GM21529 (cell line): ENCODE data around the gene AK6.
"Not testable (repeated sequence)": the region's sequence is repeated elsewhere in the genome, so short reads cannot be mapped to it uniquely, and the experiment has no call there.

ENCODE experiments used
- ATAC-seq: cut with Tn5 transposase; IDR thresholded peaks from one replicate; pipeline ENCODE4 v1.9.1; 2021; ENCODE audit not compliant: unreplicated experiment

The AK6 gene

DNA sequence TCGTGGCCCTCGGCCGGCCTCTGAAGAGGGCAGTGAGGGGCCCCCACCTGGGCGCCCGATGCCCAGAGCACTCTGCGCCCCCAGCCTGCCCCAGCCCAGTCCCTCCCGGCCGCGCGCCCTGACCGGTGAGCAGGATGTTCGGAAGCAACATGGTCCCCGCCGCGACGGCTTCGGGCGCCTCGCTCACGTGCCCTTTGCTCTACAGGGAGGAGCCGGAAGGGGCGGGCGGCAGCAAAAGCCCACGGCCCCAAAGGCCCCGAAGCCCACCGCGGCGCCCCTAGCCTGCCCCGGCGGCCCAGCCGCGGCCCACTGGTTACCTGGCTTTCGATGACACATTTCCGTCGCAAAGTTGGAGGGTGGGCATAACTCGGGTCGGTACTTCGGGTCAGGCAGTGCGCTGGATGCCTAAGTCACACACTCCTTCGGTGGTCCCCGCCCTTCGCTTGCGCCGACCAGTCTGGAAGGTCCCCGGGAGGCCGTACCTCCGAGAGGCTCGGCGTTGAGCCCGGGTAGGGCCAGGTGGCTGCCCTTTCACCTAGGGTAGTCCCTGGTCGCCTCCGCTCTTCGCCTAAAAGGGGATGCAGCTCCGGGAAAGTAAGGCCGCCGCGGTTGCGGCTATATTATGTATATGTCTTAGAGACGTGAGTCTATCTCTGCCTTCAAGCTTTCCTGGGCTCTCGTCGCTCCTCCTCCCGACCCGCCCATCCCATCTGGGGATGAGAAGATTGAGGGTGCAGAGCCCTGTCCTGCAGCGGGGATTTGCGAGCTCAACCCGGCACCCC lies at the start of gene AK6, which contains the start of the genes RAD17 and TAF9:
Gene AK6, minus strand, starts transcription at position 181 of the 782 bp plus-strand sequence. Its CDS starts 30 bp downstream, at position 151.
Gene RAD17, plus strand, starts transcription at position 479 of the 782 bp plus-strand sequence. CDS start 2,391 bp downstream, outside the sequence.
Gene TAF9, minus strand, starts transcription at position 181 of the 782 bp plus-strand sequence. CDS start 3,783 bp downstream, outside the sequence.
- ATAC-seq: peak; percentile 92

DNA sequence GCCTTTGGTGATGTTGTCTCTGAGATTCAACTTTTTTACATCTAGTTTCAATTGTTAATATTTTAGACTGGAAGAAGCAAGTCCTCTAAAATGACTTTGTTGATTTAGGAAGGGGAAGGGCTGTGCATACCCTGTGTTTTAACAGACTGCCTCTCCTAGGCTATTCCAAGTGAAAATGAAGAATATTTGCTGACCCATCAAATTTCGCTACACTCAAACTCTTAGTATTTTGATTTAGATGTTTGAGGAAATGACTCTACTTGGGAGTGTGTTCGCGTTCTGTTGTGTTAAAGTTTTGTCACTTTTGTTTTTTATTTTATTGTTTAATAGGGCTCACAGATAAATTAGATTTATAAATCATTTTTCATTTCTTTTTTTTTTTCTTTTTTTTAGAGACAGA lies 49.2 kb upstream of the AK6 start:
- ATAC-seq: no peak

DNA sequence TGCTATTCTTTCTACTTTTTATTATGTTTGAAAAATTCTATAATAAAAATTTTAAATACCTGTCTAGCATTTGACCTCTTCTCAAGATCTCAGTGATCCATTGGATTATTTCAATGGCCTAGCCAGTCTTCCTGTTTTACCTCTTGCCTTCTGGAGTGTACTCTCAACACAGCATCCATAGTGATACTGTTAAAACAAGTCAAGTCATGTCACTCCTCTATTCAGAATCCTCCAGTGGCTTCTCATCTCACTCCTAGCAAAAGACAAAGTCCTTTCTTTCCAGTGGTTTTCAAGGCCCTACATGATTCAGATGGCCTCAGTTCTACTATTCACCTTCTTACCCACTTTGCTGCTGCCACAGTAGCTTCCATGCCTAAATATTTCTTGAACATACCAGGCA lies 47.4 kb upstream of the AK6 start:
- ATAC-seq: no peak

DNA sequence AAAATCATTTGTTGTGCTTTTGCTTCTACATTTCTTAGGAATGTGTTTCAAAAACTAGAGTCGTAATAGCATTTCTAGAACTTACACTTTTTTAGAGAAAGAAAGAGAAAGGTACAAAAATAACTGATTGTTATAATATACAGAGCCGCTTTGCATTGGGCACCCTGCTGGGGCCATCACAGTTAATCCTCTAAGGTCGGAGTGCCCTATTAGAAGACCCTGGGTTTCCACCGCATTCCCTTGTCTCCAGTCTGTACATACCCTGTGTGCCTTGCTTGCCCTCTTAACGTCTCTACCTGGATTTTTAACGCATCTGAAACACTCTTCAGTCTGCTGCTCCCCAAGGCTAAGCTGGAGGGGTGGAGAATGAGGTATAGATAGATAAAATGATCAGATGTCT lies 46.9 kb upstream of the AK6 start:
- no peak for ATAC-seq

DNA sequence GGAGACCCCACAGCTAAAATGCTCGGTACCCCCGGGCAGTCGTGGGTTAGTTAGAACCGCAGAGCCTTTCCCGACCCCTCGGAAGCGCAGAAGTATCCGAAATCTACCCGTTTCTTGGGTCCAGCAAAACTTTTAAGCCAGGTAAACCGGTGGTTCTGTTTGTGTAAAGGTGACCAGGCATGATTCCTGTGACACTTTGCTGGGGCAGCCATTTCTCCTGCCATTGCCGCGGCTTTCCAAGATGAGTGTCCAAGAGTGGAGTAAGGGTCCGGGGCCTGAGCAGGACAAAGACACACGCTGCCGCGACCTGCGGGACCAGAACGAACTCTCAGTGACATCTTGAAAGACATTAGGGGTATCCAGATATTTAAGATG lies 46.3 kb upstream of the AK6 start:
- ATAC-seq: no peak

DNA sequence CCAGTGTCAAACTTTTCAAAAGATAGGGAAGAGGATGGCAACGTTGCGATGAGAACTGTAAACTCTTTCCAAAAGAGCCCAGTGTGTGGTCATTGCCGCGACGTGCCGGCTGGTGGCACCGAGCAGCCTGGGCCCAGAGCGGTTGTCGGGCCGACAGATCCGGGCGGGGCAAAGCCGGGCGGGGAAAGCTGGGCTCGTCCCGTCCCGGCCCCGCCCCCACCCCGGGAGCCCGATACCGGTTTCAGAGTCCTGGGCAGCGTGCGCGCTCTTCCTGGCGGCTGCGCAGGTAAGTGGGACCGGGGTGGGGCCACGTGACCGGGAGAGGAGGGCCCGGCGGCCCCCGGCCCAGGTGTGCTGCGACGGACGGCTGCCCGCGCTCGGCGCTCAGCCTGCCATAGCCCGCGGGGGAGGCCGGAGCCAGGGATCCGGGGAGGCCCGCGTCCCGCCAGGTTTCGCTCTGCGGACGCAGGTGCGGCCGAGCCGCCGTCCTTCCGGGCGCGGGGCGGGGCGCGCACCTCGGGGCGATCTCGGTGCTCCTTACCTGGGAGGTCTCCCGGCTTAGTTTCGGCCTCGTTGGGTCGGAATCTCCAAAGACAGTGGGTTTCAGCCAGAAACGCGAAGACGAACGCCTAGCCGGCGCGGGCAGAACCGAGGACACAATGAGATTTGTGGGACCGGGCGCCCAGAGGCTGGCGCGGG lies 45.7 kb upstream of the AK6 start, which contains the start of gene MARVELD2:
Gene MARVELD2, plus strand, starts transcription at position 232 of the 699 bp plus-strand sequence. CDS start 4,270 bp downstream, outside the sequence.
- peak; percentile 71 for ATAC-seq

DNA sequence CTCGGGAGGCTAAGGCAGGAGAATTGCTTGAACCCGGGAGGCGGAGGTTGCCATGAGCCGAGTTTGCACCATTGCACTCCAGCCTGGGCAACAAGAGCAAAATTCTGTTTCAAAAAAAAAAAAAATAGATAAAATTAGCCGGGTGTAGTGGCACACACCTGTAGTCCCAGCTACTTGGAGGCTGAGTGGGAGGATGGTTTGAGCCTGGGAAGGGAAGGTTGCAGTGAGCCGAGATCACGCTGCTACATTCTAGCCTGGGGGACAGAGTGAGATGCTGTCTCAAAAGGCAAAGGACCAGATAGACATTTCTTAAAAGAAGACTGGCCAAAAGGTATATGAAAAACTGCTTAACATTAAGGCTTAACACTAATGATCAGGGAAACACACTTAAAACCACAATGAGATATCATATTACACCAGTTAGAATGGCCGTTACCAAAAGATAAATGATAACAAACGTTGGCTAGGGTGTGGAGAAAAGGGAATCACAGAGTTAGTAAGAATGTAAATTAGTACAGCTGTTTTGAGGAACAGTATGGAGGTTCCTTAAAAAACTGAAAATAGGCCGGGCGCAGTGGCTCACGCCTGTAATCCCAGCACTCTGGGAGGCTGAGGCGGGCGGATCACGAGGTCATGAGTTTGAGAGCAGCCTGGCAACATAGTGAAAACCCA lies 35.5 kb upstream of the AK6 start:
- no peak for ATAC-seq

DNA sequence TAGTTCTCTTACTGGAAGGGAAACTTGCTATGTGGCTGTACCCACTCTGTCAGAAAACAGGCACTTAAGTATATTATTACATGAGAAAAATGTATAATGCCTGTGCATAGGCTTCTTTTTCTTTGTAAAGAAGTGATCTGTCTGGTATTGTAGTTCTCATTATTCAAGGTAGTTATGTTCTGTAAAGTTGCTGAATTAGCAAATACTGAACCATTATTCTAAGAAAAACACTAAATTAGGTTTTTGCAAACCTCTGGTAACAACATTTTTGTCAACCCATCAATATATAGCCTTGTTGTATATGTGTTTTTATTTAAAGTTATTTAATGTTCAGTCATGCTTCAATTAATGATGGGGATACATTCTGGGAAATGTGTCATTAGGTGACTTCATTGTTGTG lies 9.1 kb upstream of the AK6 start:
- ATAC-seq: no peak

DNA sequence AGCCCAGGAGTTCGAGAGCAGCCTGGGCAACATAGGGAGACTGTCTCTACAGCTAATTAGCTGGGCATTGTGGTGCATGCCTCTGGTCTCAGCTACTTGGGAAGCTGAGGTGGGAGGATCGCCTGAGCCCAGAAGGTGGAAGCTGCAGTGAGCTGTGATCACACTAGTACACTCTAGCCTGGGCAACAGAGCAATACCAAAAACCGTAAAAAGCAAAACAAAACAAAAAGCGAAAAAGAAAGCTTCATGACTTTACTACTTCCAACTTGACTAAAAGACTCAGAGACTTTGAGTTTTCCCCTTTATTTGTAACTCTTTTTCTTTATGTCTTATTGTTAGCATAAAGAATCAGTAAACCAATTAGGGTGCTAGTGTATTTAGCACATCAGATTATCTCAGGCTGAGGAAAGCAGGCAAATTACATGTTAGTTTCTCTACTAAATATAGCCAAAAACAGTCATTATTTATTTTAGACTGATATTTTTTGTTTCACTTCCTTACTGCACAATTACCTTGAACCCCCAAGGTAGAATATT lies 5.7 kb upstream of the AK6 start:
- peak; percentile 73 for ATAC-seq

DNA sequence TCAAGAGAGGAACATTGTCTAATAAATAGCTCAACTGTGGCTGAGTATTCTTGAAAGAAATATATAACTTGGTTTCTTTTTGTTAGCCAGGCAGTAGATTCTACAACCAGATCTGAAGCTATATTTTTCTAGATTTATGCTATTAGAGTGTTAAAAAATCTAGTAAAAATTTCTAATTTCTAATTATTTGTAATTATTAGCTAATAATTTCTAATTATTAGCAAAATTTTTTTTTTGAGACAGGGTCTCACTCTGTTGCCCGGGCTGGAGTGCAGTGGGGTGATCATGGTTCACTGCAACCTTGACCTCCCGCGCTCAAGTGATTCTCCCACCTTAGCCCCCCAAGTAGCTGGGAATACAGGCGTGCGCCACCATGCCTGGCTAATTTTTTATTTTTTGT lies 3.1 kb upstream of the AK6 start:
- ATAC-seq: no peak

DNA sequence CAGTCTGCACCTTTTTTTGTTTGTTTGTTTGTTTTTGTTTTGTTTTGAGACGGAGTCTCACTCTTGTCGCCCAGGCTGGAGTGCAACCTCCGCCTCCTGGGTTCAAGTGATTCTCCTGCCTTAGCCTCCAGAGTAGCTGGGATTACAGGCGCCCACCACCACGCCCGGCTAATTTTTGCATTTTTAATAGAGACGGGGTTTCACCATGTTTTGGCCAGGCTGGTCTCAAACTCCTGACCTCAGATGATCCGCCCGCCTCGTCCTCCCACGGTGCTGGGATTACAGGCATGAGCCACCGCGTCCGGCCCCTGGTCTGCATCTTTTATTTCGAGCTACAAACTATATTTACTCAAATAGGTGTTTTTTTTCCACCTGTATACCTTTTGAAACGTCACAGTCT lies 1.0 kb upstream of the AK6 start:
- ATAC-seq: not testable (repeated sequence)

DNA sequence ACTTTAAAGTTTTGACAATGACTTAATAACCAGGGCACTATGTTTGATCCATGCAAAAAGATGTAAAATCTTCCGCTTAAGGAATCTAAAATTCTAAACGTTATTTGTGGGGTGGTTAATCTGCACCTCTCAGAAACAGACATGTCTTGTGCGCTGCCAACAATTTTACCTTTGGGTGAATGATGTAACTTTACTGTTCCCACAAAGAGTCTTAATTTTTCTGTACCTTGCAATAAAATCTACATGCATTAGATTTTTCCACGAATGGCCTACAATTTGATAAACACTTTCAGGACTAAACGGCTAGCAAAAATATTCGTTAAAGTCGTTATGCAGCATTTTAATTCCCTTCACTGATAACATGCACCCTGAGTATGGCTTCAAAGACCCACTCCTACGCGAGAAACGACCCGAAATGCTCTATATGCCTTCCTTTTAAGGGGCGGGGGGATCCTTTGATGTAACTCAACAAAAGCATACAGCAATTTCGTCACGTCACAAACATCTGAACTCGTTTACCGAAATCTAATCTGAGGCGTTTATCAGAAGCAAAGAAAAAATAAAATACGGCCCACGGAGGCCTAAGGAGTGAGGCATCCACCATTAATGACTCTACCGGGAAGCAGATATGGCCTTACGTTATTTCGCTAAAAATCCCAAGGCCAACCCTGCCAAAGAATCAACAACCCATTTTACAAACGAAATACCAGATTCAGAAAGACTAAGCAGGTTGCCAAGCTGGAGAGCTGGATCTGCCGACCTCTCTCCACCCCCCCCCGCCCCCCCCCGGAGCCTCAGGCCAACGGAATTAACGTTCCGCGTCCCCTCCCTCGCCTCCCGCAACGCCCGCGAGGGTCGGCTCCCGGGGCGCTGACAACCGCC lies 621 bp downstream of the AK6 start:
- peak; percentile 25 for ATAC-seq

DNA sequence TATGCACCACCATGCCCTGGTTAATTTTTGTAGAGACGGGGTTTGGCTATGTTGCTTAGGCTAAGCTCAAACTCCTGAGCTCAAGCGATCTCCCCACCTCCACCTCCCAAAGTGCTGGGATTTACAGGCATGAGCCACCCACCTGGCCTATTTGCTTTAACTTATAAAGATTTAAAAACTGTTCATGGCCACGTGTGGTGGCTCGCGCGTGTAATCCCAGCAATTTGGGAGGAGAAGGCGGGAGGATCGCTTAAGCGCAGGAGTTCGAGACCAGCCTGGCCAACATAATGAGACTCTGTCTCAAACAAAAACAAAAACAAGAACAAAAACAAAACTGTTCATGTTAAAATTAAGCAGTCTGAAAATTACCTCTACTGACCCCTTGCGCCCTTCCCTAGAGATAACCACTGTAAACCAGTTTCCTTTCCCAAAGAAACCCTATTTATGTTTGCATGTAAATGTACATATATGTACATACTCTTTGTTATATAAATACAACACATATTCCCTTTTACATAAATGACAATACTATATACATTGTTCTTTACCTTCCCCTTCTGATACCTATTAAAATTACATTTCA lies 1.5 kb downstream of the AK6 start:
- ATAC-seq: no peak

DNA sequence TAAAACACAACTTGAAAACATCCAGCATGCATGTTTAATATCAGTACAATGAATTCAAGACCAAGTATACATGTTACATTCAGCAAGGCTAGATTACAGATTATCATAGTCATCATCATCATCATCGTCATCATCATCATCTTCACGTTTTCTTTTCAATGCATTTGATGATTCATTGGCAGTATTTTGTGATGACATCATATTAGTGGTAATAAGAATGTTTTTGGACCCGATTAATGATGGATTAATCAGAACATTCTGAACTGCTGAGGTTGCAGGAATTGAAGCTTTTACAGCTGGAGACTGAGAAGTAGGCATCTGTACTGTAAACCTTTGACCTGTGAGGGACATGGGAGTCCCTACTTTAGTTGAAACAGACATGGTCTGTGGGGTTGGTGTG lies 4.5 kb downstream of the AK6 start:
- ATAC-seq: no peak

DNA sequence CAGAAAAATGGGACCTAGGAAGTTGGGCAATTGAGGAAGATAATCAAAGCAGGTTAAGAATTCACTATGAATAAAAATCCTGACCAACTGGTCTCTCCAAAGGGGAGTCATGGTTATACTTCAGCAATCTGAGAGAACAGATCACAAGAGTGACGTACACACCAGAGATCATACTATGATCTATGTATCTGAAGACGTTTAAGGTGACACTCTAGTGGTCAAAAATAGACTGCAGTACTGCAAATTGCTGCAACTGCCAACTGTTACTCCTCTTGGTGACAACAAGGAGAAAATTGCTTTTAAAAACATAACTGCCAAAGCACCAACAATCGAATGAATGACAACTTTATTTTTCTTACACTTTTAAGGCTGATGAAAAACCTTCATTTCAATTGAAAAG lies 4.9 kb downstream of the AK6 start:
- ATAC-seq: no peak

DNA sequence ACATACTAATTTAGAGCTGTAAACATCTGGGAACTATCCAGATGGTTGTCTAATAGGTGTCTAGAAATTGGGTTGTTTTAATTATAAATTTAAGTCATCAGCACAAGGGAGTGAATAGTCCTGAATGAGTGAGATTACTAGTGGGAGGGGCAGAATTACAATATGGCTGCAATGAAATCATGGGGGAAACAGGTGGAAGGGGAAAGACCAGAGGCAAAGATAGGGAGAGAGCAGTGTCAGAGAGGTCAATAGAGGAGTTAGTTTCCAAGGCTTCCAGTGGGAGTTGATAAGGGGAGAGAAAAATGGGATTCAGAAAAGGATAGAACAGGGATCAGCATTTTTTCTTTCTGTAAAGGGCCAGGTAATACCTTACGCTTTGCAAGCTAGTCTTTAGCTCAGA lies 8.9 kb downstream of the AK6 start:
- no peak for ATAC-seq

DNA sequence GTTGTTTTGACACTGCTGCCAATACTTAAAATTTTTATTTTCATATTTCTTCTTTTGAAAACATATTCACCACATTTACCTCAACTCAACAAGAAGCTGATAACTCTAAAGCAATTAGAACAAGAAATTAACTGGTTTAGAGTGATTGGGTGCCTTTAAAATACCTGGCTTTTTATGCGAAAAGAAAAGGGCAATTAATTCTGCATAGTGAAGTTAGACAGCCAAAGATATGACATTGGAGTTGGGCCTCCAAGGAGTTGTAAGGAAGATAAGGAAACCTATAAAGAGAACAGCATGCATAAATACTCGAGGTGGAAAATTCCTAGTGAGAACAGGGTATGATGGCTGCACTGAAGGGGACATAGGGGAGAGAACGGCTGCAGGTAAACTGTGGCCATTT lies 9.6 kb downstream of the AK6 start:
- no peak for ATAC-seq

DNA sequence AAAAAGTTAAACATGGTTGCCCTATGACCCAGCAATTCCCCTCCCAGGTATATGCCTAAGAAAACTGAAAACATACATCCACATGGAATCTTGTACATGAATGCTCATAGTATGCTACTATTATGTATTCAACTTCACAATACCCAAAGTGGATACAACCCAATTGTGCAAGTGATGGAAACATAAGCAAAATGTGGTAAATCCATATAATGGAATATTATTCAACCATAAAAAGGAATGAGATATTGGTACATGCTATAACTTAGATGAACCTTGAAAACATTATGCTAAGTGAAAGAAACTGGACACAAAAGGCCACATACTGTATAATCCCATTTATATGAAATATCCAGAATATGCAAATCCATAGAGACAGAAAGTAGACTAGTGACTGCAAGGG lies 18.7 kb downstream of the AK6 start:
- no peak for ATAC-seq

DNA sequence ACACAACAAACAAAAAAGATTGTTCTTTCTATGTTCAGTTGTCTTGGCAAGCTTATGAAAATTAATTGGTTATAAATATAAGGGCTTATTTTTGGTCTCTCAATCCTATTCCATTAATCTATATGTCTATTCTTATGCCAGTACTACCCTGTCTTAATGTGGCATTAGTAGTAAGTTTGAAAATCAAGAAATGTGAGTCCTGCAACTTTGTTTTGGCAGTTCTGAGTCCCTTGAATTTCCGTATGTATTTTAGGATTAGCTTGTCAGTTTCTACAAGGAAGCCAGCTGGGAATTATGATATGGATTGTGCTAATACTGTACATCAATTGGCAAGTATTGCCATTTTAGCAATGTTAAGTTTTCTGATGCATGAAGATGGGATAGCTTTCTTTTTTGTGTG lies 26.2 kb downstream of the AK6 start:
- no peak for ATAC-seq
